ENCODE data around the gene COMMD1.

- TF ChIP-seq POLR2A (IDR thresholded peaks at IDR 0.05), result no peak
- no peak for TF ChIP-seq CTCF (IDR thresholded peaks at IDR 0.05)
Measured at GRCh38 chr2:61857224-61857623, 48.2 kb upstream of the COMMD1 start.

Data from thyroid gland (tissue), 4 donors.